K562 (cell line): Measurements from ENCODE around the gene MYOT. TPM values are rescaled to one million over a fixed set of nuclear protein-coding genes. Genes with fewer than 3 reads are reported as not detected.

Experiments
- ATAC-seq: fragments of 200-7000 bp; cut with Tn5 transposase; 3 replicates; pipeline ENCODE4 v1.9.1; 2020; ENCODE audit warnings: moderate library complexity
- BruUV-seq: library from RNA; stranded (reverse); fragments of 400-500 nt; replicated peaks from 2 replicates; lab custom pipeline; 2021; lab: Mats Ljungman, UMichigan
- CTCF ChIA-PET: fragments of 300-600 bp; formaldehyde crosslinking; extraction: SDS; loops from one replicate; lab custom pipeline; 2021; ENCODE audit warnings: low intra/inter-chr PET ratio; lab: Yijun Ruan, JAX
- POLR2A ChIA-PET: fragments of 300-600, 350-650 bp; sonication (Branson Sonifier 250); formaldehyde crosslinking; extraction: SDS; loops from one replicate; lab custom pipeline; 2021; ENCODE audit warnings: antibody characterized with exemption, inconsistent platforms; lab: Yijun Ruan, JAX
- DNase-seq, 4 experiments: peaks; one replicate each; pipeline versions ENCODE4 v3.0.0 to v3.0.0-alpha.2; 2011 to 2018; ENCODE audit warnings: low spot score in 3 of 4, mixed read lengths in 3 of 4; ENCODE audit errors: extremely low read depth in 1 of 4
- FAIRE-seq: peaks from 2 replicates; lab custom pipeline; 2011; peaks lifted over from hg19 to GRCh38; lab: Jason Lieb, UNC
- H2AFZ ChIP-seq: 2 replicates; pipeline ENCODE4 v1.6.0; 2011; ENCODE audit warnings: low read depth, low read length, control low read depth, inconsistent platforms
- H3K27ac ChIP-seq: fragments of 200-600 bp; 3 replicates; pipeline ENCODE4 v1.8.0; 2011; ENCODE audit warnings: low read depth, mild to moderate bottlenecking, control low read depth, inconsistent platforms, low read length, moderate library complexity, mixed read lengths; ENCODE audit errors: extremely low read depth
- H3K27me3 ChIP-seq, 2 experiments: fragments of 300-600 bp in 1 of 2; 2 replicates in 1 of 2; 3 replicates in 1 of 2; pipeline versions ENCODE4 v1.6.0 to v1.8.0; 2011; ENCODE audit warnings: inconsistent platforms in 2 of 2, low read length in 2 of 2, mild to moderate bottlenecking in 1 of 2, mixed read lengths in 1 of 2, moderate library complexity in 1 of 2; ENCODE audit not compliant: control insufficient read depth in 2 of 2, insufficient read depth in 2 of 2
- H3K36me3 ChIP-seq: fragments of 300-600 bp; 3 replicates; pipeline ENCODE4 v1.8.0; 2011; ENCODE audit warnings: mild to moderate bottlenecking, low read length, inconsistent platforms; ENCODE audit not compliant: control insufficient read depth, insufficient read depth
- H3K4me1 ChIP-seq, 2 experiments: fragments of 200-600 bp in 1 of 2; replicated peaks in 1 of 2; 2 replicates in 1 of 2; 3 replicates in 1 of 2; pipeline versions ENCODE4 v1.5.1 to v1.8.0; 2011; ENCODE audit warnings: inconsistent platforms in 2 of 2, low read length in 2 of 2, mild to moderate bottlenecking in 1 of 2, mixed read lengths in 1 of 2, moderate library complexity in 1 of 2; ENCODE audit not compliant: control insufficient read depth in 2 of 2, insufficient read depth in 2 of 2
- H3K4me2 ChIP-seq: 2 replicates; pipeline ENCODE4 v1.6.1; 2011; ENCODE audit warnings: low read length, control low read depth, inconsistent platforms, mixed read lengths; ENCODE audit not compliant: insufficient read depth
- H3K4me3 ChIP-seq: fragments of 200-600 bp; sonication (generic), shearing (Covaris generic); 2 replicates; pipeline ENCODE4 v1.5.1; 2016; ENCODE audit warnings: control low read depth, inconsistent platforms
- H3K79me2 ChIP-seq: fragments of 200-600 bp; 3 replicates; pipeline ENCODE4 v1.8.0; 2011; ENCODE audit warnings: low read length, inconsistent platforms; ENCODE audit not compliant: control insufficient read depth, insufficient read depth
- H3K9ac ChIP-seq, 2 experiments: 2 replicates each; pipeline versions ENCODE4 v1.6.0 to v1.6.1; 2011; ENCODE audit warnings: low read depth in 2 of 2, low read length in 2 of 2, control low read depth in 1 of 2, inconsistent platforms in 1 of 2, mild to moderate bottlenecking in 1 of 2, mixed read lengths in 1 of 2; ENCODE audit not compliant: insufficient read depth in 1 of 2
- H3K9me1 ChIP-seq: one replicate; pipeline ENCODE4 v1.6.0; 2011; ENCODE audit warnings: inconsistent platforms, mild to moderate bottlenecking, low read length, moderate library complexity; ENCODE audit not compliant: control insufficient read depth, insufficient read depth
- H3K9me3 ChIP-seq: replicated peaks from 2 replicates; pipeline ENCODE4 v1.5.1; 2011; ENCODE audit warnings: low read depth, low read length, inconsistent platforms; ENCODE audit not compliant: control insufficient read depth, insufficient read depth
- H4K20me1 ChIP-seq: replicated peaks from 2 replicates; pipeline ENCODE4 v1.6.1; 2011; ENCODE audit warnings: low read length, inconsistent platforms, mixed read lengths; ENCODE audit not compliant: control insufficient read depth, insufficient read depth
- SAP30 ChIP-seq: fragments of 200-600 bp; sonication (generic); IDR thresholded peaks from 2 replicates; pipeline ENCODE4 v1.6.1; 2012; ENCODE audit warnings: borderline replicate concordance, low read depth, mild to moderate bottlenecking, moderate library complexity, low read length, control low read depth, inconsistent platforms; ENCODE audit not compliant: insufficient read depth, poor library complexity, severe bottlenecking
- ZBTB40 ChIP-seq, 2 experiments: fragments of 450-650 bp in 1 of 2; sonication (generic) in 1 of 2; formaldehyde crosslinking in 1 of 2; IDR thresholded peaks; 2 replicates each; pipeline versions ENCODE4 v1.7.1 to v1.9.0; 2016 to 2022; ENCODE audit warnings: inconsistent platforms in 1 of 2, mild to moderate bottlenecking in 1 of 2, missing genetic modification reagents in 1 of 2
- WGBS: fragments of 100-300 bp; shearing (Covaris generic); methylation state at CpG from one replicate; pipeline ENCODE4 v1.1.6; 2016; ENCODE audit warnings: low coverage, mixed read lengths; ENCODE audit not compliant: insufficient coverage; ENCODE audit errors: missing lambda C conversion rate; 5-methylcytosine and 5-hydroxymethylcytosine counted together
- in situ Hi-C: fragments of 300-500 bp; cut with MboI; formaldehyde crosslinking; loops from 4 replicates; pipeline ENCODE4 v1.15.0; 2018; ENCODE audit warnings: inconsistent platforms, mixed read lengths
- intact Hi-C: fragments of 100-400 bp; cut with micrococcal nuclease; formaldehyde crosslinking; loops from 2 replicates; pipeline ENCODE4 v1.14.2; 2022
- polyA plus RNA-seq, 8 experiments: library from polyadenylated mRNA; depleted of rRNA in 4 of 8; stranded (reverse) in 5 of 8; unstranded in 3 of 8; fragments of >200 nt; fragmentation: Nextera tagmentation in 2 of 8; fragmentation: Illumina TruSeq in 1 of 8; extraction: Ambion mirVana in 2 of 8; extraction: Trizol in 1 of 8; gene quantifications; 2 replicates each; pipeline versions ENCODE4 v1.2.1 to v1.2.3, GENCODE V29; 2011 to 2014; ENCODE audit warnings: inconsistent platforms in 1 of 8, missing spikeins in 1 of 8
- total RNA-seq, 7 experiments: library from RNA; depleted of rRNA in 6 of 7; stranded (reverse); fragments of >200 nt in 6 of 7; fragmentation: Illumina TruSeq in 2 of 7; extraction: Trizol in 2 of 7; gene quantifications; 2 replicates each; pipeline versions ENCODE4 v1.2.1 to v1.2.3, GENCODE V29; 2011 to 2021; ENCODE audit warnings: low replicate concordance in 1 of 7

MYOT gene
- total and polyA plus RNA-seq, 9 of the 15 experiments (the other 6 are each of a cell fraction or from before 2014, with no cell fraction given): 0.24 to 0.38 TPM; not detected in 7

GRCh38 chr5:137836298-137836697 is 31.4 kb upstream of the MYOT start:
- CTCF ChIA-PET: no interaction called here
- FAIRE-seq (no peak), ATAC-seq (no peak), DNase-seq (no peak)
- intact Hi-C loops: no loop called here
- TF ChIP-seq SAP30: no peak
- peak; percentile 69 for TF ChIP-seq ZBTB40 (IDR thresholded peaks at IDR 0.05)
- TF ChIP-seq ZBTB40 (CRISPR knock-in tag; IDR thresholded peaks at IDR 0.05): no peak
- Histone ChIP-seq H3K9me1 (no peaks in the 10 kb centered on the region), H3K79me2 (no peaks in the 10 kb centered on the region), H3K9me3 (no peaks in the 10 kb centered on the region), H2AFZ (no peak overlapping the region), H3K36me3 (no peaks in the 10 kb centered on the region), H3K4me2 (no peak overlapping the region), H4K20me1 (no peaks in the 10 kb centered on the region), H3K4me1 (no peaks in the 10 kb centered on the region; a peak in 1 of 5 replicates), H3K27ac (no peak overlapping the region), H3K9ac (no peak overlapping the region), H3K27me3 (peaks cover 5 to 9% of the 10 kb centered on the region in 2 experiments; a peak in 3 of 5 replicates), H3K4me3 (no peak overlapping the region)
- in situ Hi-C loops: no loop called here
- POLR2A ChIA-PET: interaction anchor here (1.1 kb wide), 1 partner anchor 9 kb away, joined by 4 read pairs; no protein-coding TSS in a partner anchor
- BruUV-seq: no TSS peak
- 0% methylated on average over 1 of the region's 1 CpG for WGBS
